Occipital lobe (tissue), 2 donors: ENCODE data around the gene KLHDC4. TPM values are rescaled to one million over a fixed set of nuclear protein-coding genes. Genes with fewer than 3 reads are reported as not detected.
A peak's percentile ranks its signal among the peaks of the same experiment; 100 is the strongest.

Source experiments
- DNase-seq: peaks from one replicate; lab custom pipeline; 2025; lab: John Stamatoyannopoulos, UW
- total RNA-seq: library from RNA; depleted of rRNA; stranded (reverse); fragments of >200 nt; gene quantifications from one replicate; pipeline ENCODE4 v1.2.3, GENCODE V29; 2014

KLHDC4 gene
- total RNA-seq, 1 donor from 2014 or later, result 18.2 TPM

DNA sequence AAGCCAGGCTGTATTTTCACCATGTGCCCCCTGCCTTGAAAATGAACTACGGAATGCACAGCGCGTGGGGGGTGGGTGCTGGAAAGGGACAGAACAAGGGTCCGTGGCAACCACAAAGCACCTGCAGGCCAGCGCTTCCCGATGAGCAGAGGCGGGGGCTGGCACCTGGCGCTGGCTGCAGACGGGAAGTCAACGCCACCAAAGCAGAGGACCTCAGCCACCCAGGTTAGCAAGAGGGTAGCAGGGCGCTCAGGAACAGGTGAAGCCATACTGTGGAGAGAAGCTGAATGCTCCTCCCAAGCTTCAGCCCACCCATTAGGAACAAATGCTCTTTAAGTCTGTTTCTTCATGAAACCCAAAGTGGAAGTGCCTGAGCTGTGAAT is 64.7 kb downstream of the KLHDC4 start:
- no peak for DNase-seq

DNA sequence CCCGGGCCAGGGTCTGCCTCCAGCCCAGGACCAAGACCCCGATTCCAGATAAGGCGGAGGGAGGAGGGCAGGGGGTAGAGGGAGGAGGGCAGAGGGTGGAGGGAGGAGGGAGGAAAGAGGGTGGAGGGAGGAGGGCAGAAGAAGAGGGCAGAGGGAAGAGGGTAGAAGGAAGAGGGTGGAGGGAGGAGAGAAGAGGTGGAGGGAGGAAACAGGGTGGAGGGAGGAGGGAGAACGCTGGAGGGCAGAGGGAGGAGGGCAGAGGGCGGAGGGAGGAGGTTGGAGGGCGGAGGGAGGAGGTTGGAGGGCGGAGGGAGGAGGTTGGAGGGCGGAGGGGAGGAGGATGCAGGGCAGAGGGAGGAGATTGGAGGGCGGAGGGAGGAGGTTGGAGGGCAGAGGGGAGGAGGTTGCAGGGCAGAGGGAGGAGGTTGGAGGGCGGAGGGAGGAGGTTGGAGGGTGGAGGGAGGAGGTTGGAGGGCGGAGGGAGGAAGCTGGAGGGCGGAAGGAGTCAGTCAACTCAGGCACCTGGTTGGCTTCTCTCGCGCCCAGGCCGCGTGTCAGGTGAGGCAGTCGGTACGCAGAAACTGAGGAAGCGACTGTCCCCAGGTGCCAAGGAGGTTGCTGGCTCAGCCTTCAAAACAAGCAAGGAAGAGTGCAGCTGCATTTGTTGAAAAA is 65.2 kb downstream of the KLHDC4 start:
- no peak for DNase-seq

DNA sequence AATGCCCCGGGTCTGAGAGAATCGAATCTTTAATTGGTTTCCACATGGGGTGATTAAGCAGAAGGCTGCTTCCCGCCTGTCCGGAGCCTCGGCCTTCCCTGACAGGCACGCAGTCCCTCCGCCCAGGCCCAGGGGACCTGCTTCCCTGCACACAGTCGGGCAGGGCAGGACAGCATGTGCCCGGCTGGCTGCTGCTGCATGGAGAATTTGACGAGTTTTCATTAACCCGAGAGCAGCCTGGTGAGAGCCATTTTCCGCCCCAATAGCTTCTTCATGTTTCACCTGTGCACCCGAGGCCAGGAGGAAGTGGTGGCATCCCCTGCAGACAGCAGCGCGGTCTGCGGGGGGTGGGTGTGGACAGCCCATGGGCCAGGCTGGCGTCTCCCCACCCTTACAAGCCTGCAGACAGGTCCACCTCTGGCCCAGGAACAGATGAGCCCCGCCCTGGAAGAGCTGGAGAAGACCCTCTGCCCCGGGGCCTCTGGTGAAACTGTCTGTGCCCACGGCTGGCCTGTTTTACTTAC is 67.0 kb downstream of the KLHDC4 start:
- DNase-seq, result no peak

DNA sequence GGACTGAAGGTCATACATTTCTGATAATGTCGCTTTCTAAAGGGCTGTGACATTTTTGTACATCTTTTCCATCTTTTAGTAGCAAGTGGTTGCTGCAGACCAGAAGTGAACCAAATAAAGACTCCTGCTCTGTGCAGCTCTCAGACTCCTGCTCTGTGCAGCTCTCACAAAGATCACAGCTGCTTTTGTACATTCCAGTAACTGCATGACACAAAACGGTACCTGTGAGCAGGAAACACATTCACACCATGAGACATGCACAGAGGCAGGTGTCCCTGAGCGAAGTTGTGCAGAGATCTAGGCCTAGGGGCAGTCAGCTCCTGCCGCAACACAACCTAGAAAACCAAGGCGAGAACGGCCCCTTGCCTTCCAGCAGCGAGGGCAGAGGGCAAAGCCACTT is 67.5 kb downstream of the KLHDC4 start:
- DNase-seq, result no peak

DNA sequence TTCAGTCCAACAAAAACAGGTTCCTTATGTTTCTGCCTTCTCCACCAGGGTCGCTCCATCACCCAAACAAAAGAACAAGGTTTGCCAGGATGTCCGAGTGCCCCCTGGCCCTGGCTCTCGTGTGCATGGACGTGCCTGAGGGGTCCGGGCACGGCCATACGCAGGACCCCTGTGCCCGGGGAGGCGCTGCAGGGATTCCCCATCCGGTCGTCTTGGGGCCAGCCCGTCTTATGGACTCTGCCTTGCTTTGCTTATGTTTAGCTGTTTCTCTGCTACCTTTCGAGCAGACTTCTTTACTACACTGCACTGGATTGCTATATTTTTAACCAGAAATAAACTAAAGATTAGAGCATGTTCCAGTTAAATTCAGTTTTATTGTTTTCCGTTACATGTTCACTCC is 68.0 kb downstream of the KLHDC4 start:
- no peak for DNase-seq

DNA sequence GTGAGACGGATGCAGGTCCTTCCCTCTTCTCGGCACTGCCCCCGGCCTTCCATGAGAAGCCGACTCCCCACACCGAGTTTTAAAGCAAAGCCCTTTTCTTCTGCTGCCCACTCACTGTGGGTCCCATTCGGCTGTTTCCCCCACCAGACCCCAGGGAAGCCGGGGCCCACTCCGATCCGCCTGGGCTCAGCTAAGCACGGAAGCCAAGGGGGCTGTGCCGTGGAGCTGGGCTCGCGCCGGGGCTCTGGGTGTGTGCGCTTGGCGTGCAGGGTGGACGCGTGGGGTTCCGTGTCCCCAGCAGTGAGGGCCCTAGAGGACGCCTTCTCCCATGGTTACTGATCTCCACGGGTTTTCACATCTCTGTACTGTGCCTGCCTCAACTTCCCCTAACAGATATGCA is 68.5 kb downstream of the KLHDC4 start:
- no peak for DNase-seq

DNA sequence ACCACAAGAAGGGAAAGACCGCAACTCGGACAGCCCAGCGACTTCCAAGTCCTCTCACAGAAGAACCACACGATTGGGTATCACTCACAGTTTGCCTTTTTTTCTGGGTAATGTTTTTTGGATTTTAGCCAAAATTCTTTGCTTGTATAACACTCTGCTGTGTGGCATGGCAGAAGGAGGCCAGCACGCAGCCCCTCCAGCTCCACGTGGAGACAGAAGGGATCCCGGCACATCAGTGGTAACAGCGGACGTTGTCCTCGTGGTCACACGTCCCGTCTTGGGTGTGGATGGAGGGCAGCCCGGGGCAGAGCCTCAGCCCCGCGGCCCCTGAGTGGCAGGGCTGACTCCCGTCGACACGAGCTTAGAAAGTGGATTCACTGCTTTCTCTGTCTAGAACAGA is 69.1 kb downstream of the KLHDC4 start:
- no peak for DNase-seq

DNA sequence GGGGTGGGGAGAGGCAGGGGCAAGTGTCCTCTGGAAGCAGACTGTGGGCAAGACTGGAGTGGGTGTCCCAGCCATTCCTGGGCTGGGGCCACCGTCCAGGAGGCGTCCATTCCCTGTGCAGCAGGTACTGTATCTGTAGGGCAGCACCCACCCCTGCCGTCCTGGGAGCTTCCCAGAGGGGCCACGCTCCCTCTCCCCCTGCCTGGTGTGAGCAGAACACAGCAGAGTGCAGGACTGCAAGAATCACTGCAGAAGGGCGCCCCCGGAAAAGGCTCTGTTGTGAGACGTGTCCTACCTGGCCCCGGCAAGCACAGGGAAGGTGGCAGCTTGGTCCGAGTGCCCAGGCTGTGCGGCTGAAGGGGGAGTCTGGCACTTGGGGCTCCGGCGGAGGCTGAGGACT is 70.3 kb downstream of the KLHDC4 start:
- no peak for DNase-seq

DNA sequence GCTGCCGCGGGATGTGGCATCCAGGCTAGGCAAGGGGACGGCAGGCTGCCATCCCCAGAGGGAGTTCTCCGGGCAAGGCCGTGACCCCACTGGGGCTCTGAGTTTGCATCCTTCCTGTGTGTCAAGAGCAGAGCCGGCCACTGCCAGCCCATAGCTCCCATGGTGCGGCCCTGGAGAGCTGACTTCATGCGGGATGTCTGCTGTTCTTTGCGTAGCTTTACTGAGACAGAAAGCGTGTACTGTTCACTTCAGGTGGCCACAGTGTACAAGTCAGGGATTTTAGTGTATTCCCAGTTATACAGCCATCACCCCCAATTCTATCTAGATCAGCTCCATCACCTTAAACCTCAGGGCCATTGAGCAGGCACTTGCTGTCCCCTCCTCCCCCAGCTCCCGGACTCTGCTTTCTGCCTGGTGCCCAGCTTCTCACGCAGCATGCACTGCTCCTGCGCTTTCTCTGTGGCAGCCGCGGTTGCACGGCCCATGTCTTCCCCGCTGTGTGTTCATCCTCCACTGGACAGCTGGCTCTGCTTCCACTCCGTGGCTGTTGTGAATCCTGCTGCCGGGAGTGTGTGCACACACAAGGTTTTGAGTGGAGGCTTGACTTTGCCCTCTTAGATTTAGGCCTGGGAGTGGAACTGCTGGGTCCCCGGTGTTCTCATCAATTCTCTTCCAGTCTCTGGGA is 71.2 kb downstream of the KLHDC4 start:
- no peak for DNase-seq

DNA sequence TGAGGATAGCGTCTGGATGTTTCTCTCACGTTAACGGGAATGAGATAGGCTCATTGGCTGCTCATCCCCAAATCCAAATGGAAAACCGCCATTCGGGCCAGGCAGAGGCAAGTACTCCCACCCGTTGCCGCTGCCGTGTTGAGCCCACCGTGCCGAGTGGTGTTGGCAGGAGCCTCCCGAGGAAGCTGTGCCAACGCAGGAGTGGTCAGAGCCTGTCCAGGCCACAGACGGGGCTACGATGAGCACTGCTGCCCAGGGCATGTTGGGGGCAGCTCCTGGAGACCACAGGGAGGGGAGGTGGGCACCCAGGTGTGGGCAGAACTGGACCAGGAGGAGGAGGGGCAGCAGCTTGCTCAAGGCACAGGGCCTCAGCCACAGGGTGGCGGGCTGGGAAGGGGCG is 72.0 kb downstream of the KLHDC4 start:
- DNase-seq, result no peak

DNA sequence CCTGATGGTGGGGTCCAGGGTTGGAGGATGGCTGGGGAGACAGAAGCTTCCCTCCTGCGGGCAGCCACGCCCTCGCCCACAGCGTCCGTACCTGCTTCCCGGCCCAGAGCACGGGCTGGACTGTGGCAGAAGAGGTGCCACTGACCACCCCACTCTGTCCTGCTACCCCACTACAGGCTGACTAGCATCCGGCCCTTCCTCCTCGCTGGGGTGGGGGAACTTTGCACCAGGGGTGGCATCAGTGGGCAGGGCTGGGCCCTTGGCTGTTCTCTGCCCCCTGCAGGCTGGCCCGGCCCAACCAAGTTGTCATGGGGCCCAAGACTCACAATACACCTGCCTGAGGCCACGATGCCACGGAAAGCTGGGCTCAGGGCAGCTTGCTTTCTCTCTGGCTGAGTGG is 73.0 kb downstream of the KLHDC4 start:
- no peak for DNase-seq

DNA sequence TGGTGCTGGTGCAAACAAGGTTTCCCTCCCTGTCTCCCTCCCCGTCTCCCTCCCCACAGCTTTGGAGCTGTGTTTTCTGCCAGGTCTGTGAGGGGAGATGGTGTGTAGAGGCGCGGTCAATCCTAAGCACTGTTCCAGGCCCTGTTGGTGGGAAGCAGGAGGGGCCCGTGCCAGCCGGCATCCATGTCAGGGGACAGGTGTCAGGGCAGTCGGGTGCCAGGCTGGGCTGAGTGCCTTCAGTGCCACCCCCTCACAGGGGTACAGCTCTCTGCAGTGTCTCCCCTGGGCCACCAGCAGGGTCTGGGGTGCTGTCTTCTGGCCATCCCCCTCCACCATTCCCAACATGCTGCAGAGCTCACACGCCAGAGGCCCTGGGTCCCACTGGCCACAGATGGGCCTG is 73.6 kb downstream of the KLHDC4 start:
- no peak for DNase-seq

DNA sequence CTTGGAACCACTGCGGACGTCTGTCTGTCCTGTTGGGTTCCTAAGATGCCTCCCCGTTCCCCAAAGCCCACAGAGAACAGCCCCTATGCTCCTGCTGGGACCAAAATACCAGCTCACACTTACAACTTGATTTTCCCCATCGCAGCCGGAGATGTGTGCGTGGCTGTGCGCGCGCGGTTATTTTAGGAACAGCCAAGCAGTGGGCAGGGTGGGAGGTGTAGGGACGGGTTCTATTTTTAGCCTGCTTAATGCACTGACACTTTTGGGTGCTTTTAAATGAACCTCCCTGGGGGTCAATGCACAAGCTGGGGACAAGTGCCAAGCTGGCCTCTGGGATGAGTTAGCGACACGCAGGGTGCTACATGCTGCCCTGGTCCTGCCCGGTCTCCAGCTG is 74.1 kb downstream of the KLHDC4 start:
- peak; percentile 38 for DNase-seq

DNA sequence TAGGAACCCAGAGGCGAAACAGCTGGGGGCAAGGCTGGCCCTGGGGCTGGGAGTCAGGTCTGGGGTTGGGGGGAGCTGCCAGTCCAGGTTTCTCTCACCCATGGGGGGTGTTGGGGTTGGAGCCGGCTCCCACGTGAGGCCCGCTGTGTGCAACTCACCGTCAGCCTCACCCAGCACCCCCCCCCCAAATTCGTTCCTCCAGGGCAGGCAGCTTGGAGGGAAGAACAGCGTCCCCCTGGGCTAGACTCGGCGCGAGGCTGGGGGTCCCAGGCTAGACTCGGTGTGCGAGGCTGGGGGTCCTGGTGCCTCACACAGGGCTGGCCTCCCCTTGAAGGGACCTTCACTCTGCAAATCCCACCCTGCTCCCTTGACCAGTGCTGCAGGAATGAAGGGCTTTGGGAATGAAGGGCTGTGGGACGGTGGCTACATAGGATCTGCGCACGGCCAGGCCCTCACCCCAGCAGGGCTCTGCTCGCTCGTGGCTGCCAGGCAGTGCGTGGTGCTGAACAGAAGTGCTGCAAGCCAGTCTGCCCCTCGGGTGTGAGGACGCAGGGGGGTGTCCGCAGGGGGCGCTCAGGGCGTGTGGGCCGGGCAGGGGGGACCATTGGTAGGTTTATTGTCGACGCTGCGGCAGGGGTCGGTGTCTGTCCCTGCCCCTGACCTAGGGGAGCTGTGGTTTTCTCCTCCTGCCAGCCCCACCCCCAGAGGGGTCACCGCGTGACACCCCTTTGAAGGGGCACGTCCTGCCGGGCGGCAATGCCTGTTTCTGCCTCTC is 74.7 kb downstream of the KLHDC4 start:
- no peak for DNase-seq

DNA sequence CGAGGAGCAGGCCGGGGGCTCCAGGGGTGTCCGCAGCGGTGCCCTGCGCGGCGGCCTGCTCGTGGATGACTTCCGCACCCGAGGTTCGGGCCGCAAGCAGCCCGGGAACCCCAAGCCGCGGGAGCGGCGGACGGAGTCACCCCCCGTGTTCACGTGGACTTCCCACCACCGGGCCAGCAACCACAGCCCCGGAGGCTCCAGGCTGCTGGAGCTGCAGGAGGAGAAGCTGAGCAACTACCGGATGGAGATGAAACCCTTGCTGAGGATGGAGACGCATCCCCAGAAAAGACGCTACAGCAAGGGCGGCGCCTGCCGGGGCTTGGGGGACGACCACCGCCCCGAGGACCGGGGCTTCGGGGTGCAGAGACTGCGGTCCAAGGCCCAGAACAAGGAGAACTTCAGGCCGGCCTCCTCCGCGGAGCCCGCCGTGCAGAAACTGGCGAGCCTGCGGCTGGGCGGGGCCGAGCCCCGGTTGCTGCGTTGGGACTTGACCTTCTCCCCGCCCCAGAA is 75.8 kb downstream of the KLHDC4 start:
- no peak for DNase-seq

DNA sequence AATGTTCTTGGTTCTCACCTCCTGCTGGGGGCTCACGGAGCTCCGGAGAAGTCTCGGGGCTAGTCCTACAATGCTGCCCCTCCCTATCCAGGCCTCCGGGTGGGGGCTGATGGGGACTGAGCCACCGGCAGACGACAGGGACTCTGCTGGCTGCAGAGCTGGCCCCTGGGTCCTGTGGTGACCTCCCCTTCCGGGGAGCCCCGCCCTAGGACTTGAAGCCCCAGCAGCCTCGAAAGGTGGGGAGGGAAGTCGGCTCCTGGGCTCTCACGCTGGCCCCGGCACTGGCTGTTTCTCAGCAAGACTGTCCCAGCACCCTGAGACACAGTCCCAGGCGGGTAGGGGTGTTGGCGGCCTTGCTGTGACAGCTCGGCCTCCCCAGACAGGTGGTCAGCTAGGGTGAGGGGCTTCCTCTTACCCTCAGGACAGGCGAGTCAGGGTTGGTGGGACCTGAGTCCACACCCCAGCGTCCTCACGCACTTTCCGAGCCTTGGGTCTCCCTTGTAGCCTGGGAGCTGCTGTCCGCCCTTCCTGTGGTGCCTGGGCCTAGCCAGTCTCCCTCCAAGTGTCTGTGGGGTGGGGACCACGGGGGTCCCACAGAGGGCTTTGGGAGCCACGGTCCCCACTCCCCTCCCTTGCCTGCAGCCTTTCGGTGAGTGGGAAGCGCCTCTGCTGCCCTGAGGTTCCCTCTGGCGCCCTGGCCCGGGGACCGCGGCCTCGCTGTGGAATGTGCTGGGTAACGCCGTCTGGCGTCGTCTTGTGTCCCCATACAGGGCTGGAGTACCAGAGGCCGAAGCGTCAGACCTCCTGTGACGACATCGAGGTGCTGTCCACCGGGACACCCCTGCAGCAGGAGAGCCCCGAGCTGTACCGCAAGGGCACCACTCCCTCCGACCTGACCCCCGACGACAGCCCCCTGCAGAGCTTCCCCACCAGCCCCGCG is 76.6 kb downstream of the KLHDC4 start:
- no peak for DNase-seq

DNA sequence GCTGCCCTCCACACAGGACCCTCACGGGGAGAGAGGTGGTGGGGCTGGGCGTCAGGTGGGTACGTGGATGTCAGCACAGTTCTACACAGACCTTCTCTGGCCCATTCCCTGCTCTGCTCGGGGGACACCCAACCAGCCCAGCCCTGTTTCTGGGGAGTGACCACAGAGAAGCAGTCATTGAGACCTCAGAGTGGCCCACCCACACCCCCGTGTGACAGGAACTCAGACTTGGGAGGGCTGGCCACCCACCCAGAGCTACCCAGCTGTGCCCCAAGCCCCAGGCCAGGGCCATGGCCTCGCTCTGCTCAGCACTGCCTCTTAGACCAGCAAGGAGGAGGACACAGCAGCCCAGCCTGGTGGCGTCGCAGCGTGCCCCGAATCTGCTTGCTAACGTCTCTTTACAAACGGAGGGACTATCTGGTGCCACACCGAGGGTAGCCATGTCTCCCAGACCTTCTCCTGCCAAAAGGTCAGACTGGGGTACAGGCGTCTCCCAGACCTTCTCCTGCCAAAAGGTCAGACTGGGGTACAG is 77.7 kb downstream of the KLHDC4 start:
- DNase-seq, result no peak

DNA sequence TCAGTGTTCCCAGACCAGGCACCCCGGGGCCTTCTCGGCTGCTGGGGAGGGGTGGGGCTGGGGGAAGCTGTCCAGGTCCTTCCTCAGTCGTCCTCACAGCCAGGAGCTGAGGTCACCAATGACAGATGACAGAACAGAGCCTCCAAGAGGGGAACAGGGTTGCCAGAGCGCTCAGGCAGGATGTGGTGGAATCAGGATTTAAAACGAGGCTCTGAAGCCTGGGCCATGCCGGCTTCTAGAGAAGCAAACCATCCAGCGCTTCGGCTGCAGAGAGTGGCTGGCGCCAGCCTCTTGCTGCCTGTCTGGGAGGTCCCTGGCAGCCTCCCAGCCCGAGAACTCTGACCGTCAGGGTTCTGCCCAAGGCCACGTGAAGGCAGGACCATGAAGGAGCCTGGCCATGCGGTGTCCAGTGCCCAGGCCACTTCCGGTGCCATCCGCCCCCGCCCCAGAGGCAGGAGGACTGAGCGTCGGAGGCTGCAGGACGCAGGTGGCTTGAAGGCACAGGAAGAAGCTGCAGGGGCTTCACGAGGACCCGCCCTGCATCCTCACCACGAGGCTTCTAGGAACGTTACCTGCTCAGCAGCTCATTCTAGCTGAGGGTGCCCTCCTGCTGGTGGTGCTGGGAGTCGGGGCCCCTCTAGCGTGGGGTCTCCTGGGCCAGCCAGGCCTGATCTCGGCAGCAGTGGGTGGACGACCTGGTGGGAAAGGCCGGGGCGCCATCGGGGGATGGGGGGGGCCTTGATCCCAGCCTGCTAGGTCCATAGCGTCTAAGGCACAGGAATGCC is 78.5 kb downstream of the KLHDC4 start:
- DNase-seq, result no peak

DNA sequence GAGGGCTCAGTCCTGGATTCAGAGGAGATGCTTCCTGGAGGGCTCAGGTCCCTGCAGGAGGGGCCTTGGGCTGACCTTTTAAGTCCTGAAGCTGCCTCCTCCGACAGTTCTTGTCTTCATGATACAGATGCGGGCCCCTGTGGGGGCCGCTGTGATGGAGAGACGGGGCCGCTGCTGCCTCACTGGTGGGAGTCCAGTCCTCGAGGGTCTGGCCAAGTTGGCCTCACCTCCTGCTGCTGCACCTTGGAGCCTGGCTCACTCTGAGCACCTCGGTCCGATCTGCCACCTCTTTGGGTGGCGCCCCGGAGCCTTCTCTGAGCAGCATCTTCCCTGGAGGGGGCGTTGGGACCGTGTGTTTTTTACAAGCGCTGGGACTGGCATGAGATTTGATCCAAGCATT is 79.1 kb downstream of the KLHDC4 start:
- DNase-seq, result no peak

DNA sequence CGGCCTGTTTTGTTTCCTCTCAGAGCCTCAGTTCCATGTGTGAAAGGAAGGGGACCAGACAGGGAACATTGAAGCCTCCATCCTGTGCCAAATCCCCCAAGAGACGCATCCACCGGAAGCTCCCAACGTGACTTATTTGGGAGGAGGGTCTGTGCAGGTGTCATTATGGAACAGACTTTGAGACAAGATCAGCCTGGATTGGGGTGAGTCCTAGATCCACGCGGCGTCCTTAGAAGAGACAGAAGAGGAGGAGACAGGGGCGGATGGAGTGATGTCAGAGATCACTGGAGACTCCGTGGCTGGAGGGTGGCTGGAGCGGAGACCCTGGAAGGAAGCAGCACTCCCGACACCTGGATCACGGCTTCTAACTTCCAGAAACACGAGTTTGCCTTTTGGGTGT is 80.0 kb downstream of the KLHDC4 start:
- no peak for DNase-seq
